CD4-positive, alpha-beta T cell treated with Interleukin-10 for 1 hour (primary cell): ENCODE measurements around the gene MMP28.
A peak's percentile ranks its signal among the peaks of the same experiment; 100 is the strongest.

Source experiments
- DNase-seq: peaks from one replicate; pipeline ENCODE4 v3.0.0-alpha.2; 2020

Gene MMP28

DNA sequence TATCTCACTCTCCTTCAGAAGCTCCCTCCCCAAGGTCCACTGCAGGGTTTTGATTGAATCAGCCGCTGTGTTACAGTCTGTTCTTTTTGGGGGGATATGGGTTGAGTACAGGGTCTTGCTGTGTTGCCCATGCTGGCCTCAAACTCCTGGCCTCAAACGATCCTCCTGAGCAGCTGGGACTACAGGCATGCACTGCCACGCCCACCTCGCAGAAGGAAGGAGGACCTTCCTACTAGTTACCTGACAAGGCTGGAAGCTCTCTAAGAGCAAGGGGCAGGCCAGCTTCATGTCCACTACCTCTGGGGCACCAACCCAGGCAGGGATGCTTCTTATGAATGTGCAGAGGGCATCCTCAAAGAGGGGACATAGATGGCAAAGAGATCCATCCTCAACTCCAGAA is 1.9 kb upstream of the MMP28 start:
- DNase-seq: no peak

DNA sequence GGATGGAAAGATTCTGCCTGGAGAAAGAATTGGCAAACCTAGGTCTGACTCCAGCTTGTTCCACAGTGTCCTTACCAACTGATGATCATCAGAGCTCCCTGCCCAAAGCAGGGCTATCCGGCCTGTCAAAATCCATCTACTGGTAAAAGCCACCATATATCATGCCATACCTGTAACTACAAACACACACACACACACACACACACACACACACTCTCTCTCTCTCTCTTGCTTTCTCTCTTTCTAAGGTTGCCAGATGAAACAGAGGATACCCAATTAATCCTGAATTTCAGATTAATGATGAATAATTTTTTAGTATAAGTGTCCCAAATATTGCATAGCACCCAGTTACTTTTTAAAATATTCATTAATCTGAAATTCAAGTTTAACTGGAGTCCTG is 1.5 kb upstream of the MMP28 start:
- DNase-seq: no peak

DNA sequence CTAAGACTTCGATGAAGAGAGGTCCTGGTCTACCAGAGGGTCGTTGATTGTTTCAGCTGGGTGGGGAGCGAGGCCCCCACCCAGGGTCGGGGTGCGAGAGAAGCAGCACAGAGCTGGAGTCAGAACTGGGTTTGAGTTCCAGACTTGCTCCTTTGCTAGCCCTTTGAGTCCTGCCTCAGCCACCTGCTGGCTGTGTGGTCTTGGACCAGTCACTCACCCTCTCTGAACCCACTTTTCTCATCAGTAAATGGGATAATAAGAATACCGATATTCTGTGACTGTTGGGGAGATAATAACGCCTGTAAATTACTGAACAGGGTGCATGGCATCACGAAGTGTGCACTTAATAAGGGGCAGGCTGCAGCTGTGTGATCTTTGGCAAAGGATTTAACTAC is 427 bp upstream of the MMP28 start:
- DNase-seq: no peak

DNA sequence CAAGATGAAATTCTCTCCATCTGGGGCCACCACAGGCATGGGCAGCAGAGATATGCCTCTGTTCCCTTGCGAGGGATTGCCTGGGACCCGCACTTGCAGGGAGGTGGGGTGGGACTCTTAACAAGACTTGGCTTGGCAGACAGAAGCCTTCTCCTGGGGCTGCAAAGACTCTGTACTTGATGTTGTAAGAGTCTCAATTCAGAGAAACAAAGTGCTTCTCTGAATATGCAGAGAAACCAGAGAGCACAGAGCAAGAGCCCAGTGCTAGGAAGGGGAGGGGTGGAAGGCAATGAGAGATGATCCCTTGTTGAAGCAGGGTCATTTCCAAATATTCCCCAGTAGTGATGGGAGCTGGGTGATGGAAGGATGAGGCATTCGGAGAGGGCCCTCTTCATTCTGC is 2.2 kb downstream of the MMP28 start:
- no peak for DNase-seq

DNA sequence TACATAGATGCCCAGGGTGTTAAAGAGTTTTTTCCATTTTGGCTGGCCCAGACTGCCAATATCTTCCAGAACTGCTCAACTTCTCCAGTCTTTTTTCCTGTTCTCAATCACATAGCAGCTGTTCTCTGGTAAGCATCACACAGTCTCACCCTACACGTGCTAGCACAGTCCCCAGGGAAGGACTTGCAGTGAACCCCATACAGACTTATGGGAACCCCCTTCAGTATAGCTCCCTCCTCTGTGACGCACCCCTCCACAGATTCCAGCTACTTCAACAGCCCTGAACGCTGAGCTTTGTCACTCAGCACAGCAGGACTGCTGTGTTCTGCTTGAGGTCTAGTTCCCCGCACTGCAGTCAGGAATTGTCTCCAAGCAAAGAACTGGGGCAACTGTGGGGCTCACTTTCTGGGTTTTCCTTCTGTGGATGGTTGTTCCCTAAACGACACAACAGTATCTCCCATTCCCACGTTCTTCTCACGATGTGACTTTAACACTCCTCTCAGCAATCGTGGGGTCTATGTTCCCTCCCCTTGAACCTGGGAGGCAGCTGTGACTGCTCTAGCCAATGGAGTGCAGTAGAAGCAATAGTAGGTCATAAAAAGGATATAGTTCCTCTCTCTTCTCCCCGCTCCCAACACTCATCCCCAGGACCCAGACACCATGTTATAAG is 3.6 kb downstream of the MMP28 start:
- DNase-seq: no peak

DNA sequence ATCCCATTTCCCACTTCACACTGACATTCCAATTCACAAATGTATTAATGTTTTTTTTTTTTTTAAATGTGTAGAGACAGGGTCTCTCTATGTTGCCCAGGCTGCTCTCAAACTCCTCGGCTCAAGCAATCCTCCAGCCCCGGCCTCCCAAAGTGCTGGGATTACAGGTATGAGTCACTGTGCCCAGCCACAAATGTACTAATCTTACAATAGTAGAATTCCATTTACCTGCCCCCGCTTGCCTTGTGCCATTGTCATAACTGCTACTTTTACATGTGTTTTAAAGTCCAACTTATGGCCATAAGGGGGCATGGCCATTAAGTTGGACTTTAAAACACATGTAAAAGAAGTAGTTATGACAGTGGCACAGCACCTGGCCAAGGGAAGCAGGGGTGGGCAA is 4.6 kb downstream of the MMP28 start:
- no peak for DNase-seq

DNA sequence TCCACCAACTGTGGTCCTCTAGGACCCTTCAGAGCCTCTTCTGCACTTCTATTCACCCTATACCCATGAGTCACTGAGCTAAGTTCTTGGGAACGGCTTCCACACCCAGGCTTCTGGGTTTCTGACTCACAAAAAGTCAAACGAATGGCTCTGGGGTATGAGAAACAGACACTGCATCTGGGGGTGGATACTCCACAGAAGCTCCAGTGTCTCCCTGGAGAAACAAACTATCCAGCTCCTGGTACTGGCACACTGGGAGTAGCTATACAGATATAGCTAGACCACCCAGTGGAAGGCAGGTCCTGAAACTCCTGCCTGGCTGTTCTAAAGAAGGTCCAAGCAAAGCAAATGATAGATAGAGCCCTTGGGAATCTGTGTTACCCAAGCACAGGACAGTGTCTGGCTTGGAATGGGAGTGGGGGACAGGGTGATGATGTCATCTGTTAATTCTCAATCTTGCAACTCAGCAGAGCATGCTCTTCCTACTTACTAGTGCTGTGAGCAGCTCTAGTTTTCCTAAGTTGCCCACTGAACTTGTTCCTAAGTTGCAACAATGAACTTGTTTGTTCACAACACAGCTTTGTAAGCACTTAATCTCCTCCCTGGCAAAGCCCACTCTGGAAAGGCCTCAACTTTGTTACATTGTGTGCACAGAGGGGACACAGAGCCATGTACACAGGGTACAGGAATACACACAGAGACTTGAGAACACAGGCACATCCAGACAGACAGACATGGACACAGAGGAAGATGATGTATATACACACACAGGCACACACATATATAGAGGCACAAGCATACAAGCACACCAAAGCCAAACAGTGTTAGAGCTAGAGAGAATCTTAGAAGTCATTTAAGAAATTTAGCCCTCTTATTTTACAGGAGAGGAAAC is 6.7 kb downstream of the MMP28 start:
- DNase-seq: no peak

GRCh38 chr17:35786941-35787432 is 8.5 kb downstream of the MMP28 start:
- no peak for DNase-seq

GRCh38 chr17:35784895-35785294 is 10.5 kb downstream of the MMP28 start:
- DNase-seq: no peak

DNA sequence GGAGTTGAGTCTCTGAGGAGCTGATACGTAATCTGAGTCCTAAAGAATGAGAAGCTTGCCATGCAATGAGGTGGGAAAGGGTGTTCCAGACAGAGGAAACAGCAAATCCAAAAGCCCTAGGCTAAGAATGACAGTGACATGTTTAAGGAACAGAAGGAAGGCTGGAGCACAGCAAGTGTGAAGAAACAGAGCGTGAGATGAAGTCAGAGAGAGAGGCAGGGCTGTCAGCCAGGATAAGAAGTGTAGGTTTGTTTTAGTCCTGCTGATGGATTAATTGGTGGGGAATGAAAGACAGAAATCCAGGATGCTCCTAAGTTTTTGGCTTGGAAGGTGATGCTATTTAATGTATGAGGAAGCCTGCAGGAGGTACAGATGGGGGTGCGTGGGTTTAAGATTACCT is 14.5 kb downstream of the MMP28 start:
- DNase-seq: no peak

DNA sequence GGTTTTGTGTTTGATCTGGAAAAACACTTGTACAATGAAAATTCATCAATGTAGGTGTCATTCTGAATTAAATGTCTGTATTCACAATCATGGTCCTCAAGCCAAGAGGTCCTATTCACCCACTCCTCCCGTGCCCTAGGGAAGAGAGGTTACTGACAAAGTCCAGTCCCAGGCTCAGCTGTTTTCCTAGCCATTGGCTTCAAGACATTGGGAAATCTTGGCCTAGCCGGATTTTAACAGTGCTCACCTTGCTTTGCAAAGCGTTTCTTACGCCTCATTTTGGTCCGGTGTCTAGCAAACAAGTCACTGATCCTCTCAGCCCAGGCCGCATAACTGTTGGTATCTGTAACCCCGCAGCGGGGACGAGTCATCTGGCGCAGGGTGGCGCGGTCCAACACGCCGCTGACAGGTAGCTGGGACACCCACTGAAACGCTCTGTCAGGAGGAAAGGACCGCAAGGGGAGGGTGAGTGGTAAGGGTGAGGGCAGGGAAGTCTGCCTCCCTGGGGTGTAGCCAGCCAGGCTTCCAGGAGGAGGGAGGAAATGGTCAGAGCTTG is 16.7 kb downstream of the MMP28 start:
- no peak for DNase-seq

- no peak for DNase-seq
Measured at GRCh38 chr17:35775583-35775982, 19.9 kb downstream of the MMP28 start.

DNA sequence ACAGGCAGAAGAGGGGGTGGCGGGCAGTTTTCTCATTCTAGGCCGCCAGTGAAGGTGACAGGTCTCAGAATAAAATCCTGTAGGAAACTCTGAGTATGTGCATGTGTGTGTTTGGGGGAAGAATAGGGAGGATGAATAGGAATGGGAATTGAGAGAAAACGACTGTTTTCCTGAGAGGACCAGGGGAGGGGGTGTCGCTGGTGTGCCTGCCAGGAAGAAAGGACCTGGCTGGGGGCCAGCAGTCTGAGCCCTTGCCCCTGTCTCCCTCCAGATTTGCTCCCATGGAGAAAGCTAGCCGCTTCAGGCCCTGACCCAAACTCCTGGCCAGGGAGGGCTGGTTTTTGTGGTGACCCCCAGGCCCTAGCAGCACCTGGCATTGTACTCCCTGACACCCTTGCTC is 20.4 kb downstream of the MMP28 start:
- no peak for DNase-seq

GRCh38 chr17:35774499-35774898 is 20.9 kb downstream of the MMP28 start:
- DNase-seq: no peak

DNA sequence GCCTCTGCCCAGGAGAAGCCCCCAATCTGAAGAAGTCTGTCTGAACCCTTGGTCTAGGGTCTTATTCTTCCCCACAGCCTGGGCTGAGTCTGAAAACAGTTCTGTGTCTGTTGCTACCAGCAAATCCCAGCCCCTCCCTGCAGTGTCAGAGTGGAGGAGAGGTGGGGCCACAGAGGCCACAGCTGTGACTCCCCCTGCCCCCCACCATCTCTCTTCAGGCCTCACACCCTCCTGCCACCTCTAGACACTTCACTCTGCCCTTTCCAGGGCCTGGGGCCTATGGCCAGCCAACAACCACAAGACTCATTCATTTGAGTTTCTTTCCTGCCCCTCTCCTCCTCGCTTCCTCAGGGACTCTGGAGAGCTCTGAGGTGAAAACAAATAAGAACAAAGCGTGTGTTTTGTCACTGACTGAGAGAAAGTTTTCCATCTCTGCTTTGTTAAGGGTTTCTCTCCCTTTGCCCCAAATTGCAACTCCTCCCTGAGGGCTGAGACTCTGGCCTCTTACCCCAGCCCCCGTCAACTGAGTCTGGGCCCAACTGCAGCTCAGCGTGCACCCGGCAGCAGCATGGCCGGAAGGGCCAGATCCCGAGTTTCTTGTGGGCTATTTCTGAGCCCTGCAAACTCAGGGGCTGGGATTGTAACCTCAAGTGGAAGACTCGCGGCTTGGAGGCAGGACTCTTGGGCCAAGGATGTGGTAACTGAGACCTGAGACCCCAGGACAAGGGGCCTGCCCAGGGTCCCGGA is 21.6 kb downstream of the MMP28 start:
- no peak for DNase-seq

- no peak for DNase-seq
Measured at GRCh38 chr17:35773129-35773528, 22.3 kb downstream of the MMP28 start.

GRCh38 chr17:35769895-35770486 is 25.4 kb downstream of the MMP28 start:
- no peak for DNase-seq

- no peak for DNase-seq
Measured at GRCh38 chr17:35768797-35769196, 26.6 kb downstream of the MMP28 start.

- DNase-seq: peak; percentile 49
Measured at GRCh38 chr17:35766903-35767510, 28.4 kb downstream of the MMP28 start.

GRCh38 chr17:35766489-35766877 is 29.0 kb downstream of the MMP28 start:
- no peak for DNase-seq

DNA sequence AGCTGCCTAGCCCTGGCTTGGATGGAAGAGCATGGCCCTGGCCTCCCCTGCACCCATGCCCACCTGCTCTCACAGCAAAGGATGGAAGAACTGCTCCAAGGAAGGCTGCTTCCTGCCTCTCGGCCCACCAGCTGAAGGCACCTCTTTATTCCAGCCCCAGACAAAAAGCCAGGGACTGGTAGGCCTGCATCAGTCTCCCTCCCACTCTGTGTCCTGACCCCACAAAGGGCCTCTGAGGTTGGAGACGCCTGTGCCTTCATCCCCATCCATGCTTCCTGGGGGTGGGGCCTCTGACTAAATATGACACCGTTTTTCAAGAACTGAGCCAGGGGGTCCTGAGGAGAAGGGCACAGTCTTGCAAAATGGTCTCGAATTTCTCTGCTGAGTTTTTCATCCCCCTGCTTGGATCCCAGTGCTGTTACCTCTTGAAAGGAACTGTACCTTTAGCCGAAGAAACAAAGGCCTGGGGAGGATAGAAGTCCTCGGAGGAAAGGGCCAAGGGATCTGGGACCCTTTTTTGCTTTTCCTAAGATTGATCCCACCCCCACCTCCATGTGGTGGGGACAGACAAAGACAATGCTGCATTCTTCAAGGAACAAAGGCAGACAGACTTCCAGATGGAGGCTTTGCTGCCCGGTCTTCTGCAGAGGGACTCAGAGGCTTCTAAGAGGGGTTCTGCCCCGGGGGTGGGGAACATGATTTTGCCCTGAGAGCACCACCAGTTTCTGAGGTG is 29.5 kb downstream of the MMP28 start:
- no peak for DNase-seq
